ENCODE measurements around the gene ZNF45.
"Not testable (repeated sequence)": the region's sequence is repeated elsewhere in the genome, so short reads cannot be mapped to it uniquely, and the experiment has no call there.

The ZNF45 gene

GRCh38 chr19:43934055-43934984 is 762 bp downstream of the ZNF45 start:
- intact Hi-C loops (cut with DNase I): loop anchor here (2.0 to 10.0 kb wide), 3 partner anchors 16 to 120 kb away; partner anchors contain the start of genes ZNF155, ZNF221 and ZNF223
- peak in 5 of 42 donors; percentile 2 to 10 (median 8) for DNase-seq

- intact Hi-C loops (cut with DNase I): no loop called here
- DNase-seq: no peak
Observed at GRCh38 chr19:43928820-43929219, 6.3 kb downstream of the ZNF45 start.

- intact Hi-C loops (cut with DNase I): no loop called here
- DNase-seq: no peak
Observed at GRCh38 chr19:43923875-43924274, 11.2 kb downstream of the ZNF45 start.

- intact Hi-C loops (cut with DNase I): no loop called here
- DNase-seq: no peak
Observed at GRCh38 chr19:43914051-43914450, 21.0 kb downstream of the ZNF45 start.

GRCh38 chr19:43913383-43913782 is 21.7 kb downstream of the ZNF45 start:
- intact Hi-C loops (cut with DNase I): no loop called here
- no peak for DNase-seq

GRCh38 chr19:43910884-43911283 is 24.2 kb downstream of the ZNF45 start:
- DNase-seq: no peak
- intact Hi-C loops (cut with DNase I): no loop called here

- no peak for DNase-seq
- intact Hi-C loops (cut with DNase I): no loop called here
Observed at GRCh38 chr19:43908659-43909058, 26.4 kb downstream of the ZNF45 start.

GRCh38 chr19:43906774-43907173 is 28.3 kb downstream of the ZNF45 start:
- intact Hi-C loops (cut with DNase I): no loop called here
- no peak for DNase-seq

- DNase-seq: no peak
- intact Hi-C loops (cut with DNase I): no loop called here
Observed at GRCh38 chr19:43905897-43906296, 29.2 kb downstream of the ZNF45 start.

- intact Hi-C loops (cut with DNase I): loop anchor here (5.0 kb wide), 1 partner anchor 50 kb away; the partner anchor contains the start of gene ZNF221
- DNase-seq: no peak
Observed at GRCh38 chr19:43902399-43902798, 32.7 kb downstream of the ZNF45 start.

GRCh38 chr19:43901395-43902390 is 33.4 kb downstream of the ZNF45 start:
- DNase-seq: peak; percentile 71 to 94 (median 86)
- intact Hi-C loops (cut with DNase I): loop anchor here (5.0 kb wide), 1 partner anchor 51 kb away; the partner anchor contains the start of gene ZNF221

- no peak for DNase-seq
- intact Hi-C loops (cut with DNase I): no loop called here
Observed at GRCh38 chr19:43895727-43896308, 39.3 kb downstream of the ZNF45 start.

GRCh38 chr19:43883864-43884263 is 51.2 kb downstream of the ZNF45 start, which contains the start of gene ZNF404:
Gene ZNF404 (minus strand): TSS chr19:43883964.
- no peak for DNase-seq
- intact Hi-C loops (cut with DNase I): no loop called here

GRCh38 chr19:43880483-43880882 is 54.6 kb downstream of the ZNF45 start:
- intact Hi-C loops (cut with DNase I): no loop called here
- no peak for DNase-seq

GRCh38 chr19:43872547-43873336 is 62.3 kb downstream of the ZNF45 start:
- no peak for DNase-seq
- intact Hi-C loops (cut with DNase I): no loop called here

GRCh38 chr19:43866923-43867322 is 68.2 kb downstream of the ZNF45 start:
- intact Hi-C loops (cut with DNase I); DNase-seq: not testable (repeated sequence)
